A673 (cell line): ENCODE results near the gene NEUROD2. TPM values are rescaled to one million over a fixed set of nuclear protein-coding genes. Genes with fewer than 3 reads are reported as not detected.

ENCODE experiments used
- BruUV-seq: library from RNA; stranded (reverse); fragments of 400-500 nt; replicated peaks from 2 replicates; lab custom pipeline; 2021; lab: Mats Ljungman, UMichigan
- CTCF ChIA-PET: fragments of 300-600 bp; sonication (Branson Sonifier 250); formaldehyde crosslinking; loops from one replicate; lab custom pipeline; 2022; ENCODE audit warnings: antibody characterized with exemption; lab: Charles Lee
- POLR2A ChIA-PET: fragments of 300-600 bp; sonication (Branson Sonifier 250); formaldehyde crosslinking; loops from one replicate; lab custom pipeline; 2022; ENCODE audit warnings: antibody characterized with exemption; ENCODE audit not compliant: low non-redundant PET; lab: Charles Lee
- DNase-seq: peaks from one replicate; pipeline ENCODE4 v3.0.0-alpha.2; 2015; ENCODE audit warnings: low spot score
- H3K27ac ChIP-seq: fragments of 200-600 bp; sonication (generic); 2 replicates; pipeline ENCODE4 v1.5.1; 2016; ENCODE audit warnings: mixed run types, low read depth, mild to moderate bottlenecking, mixed read lengths, antibody characterized with exemption, low read length; ENCODE audit not compliant: poor library complexity, severe bottlenecking
- H3K27me3 ChIP-seq: fragments of 200-600 bp; sonication (generic); replicated peaks from 2 replicates; pipeline ENCODE4 v1.6.1; 2017; ENCODE audit warnings: mixed run types, low read depth, mild to moderate bottlenecking, mixed read lengths, antibody characterized with exemption, low read length; ENCODE audit not compliant: insufficient read depth, poor library complexity
- H3K36me3 ChIP-seq: fragments of 200-600 bp; sonication (generic); 2 replicates; pipeline ENCODE4 v1.6.1; 2016; ENCODE audit warnings: mixed run types, mild to moderate bottlenecking, mixed read lengths, antibody characterized with exemption, low read length; ENCODE audit not compliant: insufficient read depth, poor library complexity, severe bottlenecking
- H3K4me1 ChIP-seq: fragments of 200-600 bp; sonication (generic); 2 replicates; pipeline ENCODE4 v1.6.1; 2017; ENCODE audit warnings: mixed run types, mild to moderate bottlenecking, mixed read lengths, antibody characterized with exemption, low read length; ENCODE audit not compliant: insufficient read depth, poor library complexity, severe bottlenecking
- H3K4me3 ChIP-seq: fragments of 200-600 bp; sonication (generic); 2 replicates; pipeline ENCODE4 v1.5.1; 2016; ENCODE audit warnings: low read depth, mixed run types, mild to moderate bottlenecking, mixed read lengths, low read length; ENCODE audit not compliant: poor library complexity, severe bottlenecking
- H3K9me3 ChIP-seq: fragments of 200-600 bp; sonication (generic); 2 replicates; pipeline ENCODE4 v1.6.1; 2016; ENCODE audit warnings: mixed run types, low read depth, mild to moderate bottlenecking, mixed read lengths, antibody characterized with exemption, low read length; ENCODE audit not compliant: poor library complexity, severe bottlenecking
- EZH2 ChIP-seq: fragments of 200-600 bp; sonication (generic); IDR thresholded peaks from 2 replicates; pipeline ENCODE4 v1.6.1; 2017; ENCODE audit warnings: borderline replicate concordance, low read depth, mild to moderate bottlenecking, mixed read lengths, antibody characterized with exemption, low read length; ENCODE audit not compliant: poor library complexity, severe bottlenecking
- intact Hi-C: fragments of 100-400 bp; cut with micrococcal nuclease; formaldehyde crosslinking; loops from one replicate; pipeline ENCODE4 v1.10.0; 2022; ENCODE audit not compliant: unreplicated experiment
- total RNA-seq: library from RNA; stranded (reverse); gene quantifications from 2 replicates; pipeline ENCODE4 v1.2.3, GENCODE V29; 2021
- TF ChIP-seq, protein P1 (sequence below): fragments of 300-800, 200-600 bp; sonication (generic); conservative IDR thresholded peaks from 2 replicates; pipeline ENCODE4 v1.5.1; 2017; ENCODE audit warnings: low read depth, mild to moderate bottlenecking, antibody characterized with exemption, low read length, moderate library complexity, mixed read lengths

The NEUROD2 gene
- total RNA-seq, 1 experiment from 2014 or later, result not detected

DNA sequence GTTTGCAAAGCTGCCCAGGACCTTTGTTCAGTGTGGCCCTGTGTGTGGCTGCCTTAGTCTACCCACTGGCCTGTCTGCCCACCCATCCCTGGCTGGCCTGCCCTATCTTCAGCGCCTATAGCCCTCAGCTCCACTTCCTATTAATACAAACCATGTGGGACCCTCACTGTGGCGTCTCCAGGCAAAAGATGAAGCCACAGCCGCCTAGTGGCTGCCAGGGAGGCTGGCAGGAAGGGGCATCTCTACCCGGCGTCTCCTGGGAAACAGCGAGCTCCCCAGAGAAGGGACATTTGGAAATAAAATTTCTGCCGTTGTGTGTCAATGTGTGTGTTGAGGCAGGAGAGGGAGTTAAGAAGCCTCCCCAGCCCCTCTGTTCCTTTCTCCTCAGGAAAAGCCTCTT lies 31.5 kb downstream of the NEUROD2 start:
- ChIA-PET CTCF (interaction anchor here (0.6 to 1.1 kb wide), 5 partner anchors 45 to 341 kb away, joined by 3 to 5 read pairs (median 4); no protein-coding TSS in a partner anchor), POLR2A (no interaction called here)
- TF ChIP-seq, protein P1, sequence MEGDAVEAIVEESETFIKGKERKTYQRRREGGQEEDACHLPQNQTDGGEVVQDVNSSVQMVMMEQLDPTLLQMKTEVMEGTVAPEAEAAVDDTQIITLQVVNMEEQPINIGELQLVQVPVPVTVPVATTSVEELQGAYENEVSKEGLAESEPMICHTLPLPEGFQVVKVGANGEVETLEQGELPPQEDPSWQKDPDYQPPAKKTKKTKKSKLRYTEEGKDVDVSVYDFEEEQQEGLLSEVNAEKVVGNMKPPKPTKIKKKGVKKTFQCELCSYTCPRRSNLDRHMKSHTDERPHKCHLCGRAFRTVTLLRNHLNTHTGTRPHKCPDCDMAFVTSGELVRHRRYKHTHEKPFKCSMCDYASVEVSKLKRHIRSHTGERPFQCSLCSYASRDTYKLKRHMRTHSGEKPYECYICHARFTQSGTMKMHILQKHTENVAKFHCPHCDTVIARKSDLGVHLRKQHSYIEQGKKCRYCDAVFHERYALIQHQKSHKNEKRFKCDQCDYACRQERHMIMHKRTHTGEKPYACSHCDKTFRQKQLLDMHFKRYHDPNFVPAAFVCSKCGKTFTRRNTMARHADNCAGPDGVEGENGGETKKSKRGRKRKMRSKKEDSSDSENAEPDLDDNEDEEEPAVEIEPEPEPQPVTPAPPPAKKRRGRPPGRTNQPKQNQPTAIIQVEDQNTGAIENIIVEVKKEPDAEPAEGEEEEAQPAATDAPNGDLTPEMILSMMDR, result peak; percentile 67
- no peak for TF ChIP-seq EZH2
- DNase-seq, result peak; percentile 48
- no peaks in the 10 kb centered on the region for H3K4me1 ChIP-seq
- H3K36me3 ChIP-seq, result no peaks in the 10 kb centered on the region
- no peak overlapping the region for H3K4me3 ChIP-seq
- H3K27me3 ChIP-seq, result no peaks in the 10 kb centered on the region
- BruUV-seq, result no TSS peak
- no peaks in the 10 kb centered on the region for H3K9me3 ChIP-seq
- intact Hi-C loops, result loop anchor here (1.0 kb wide), 1 partner anchor 28 kb away; no protein-coding TSS in a partner anchor
- no peak overlapping the region for H3K27ac ChIP-seq

DNA sequence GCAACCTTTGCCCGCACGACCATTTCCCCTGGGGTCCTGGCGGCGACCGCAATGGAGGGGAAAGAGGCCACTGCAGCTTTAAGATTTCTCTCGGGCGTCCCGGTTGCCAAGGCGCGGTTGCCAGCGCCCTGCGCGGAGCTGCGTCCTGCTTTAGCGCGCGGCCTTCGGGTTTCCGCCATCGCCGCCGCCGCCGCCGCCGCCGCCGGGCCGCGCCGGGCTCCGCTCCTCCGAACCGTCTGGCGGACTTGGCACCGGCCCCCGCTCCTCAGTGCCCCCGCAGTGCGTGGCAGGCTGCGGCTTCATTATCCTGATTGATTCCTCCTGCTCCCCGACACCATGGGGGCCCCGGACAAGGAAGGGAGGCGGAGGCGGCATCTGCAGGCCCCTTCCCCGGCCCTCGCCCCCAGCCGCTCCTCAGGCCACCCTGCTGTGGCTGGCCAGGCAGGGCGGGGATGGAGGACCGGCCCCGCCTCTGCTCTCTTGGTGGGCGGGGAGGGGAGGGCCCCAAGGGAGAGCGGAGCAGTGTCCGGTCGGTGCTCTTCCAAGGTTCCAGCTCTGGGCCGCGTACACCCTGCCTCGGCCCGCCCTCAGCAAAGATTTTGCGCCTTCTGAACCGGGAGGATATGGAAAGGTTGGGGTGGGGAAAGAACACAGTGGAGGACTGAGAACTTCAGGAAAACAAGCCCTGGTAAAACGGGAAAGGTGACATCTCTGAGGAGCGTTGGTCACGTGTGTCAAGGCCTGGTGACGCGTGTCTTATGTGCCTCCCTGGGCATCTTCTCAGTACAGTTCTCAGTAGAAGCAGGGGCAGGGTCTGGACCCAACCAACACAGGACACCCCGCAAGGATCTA lies 34.0 kb downstream of the NEUROD2 start:
- no TSS peak for BruUV-seq
- intact Hi-C loops, result no loop called here
- CTCF ChIA-PET, result interaction anchor here (0.6 to 0.9 kb wide), 2 partner anchors 48 to 502 kb away, joined by 3 to 4 read pairs; no protein-coding TSS in a partner anchor

DNA sequence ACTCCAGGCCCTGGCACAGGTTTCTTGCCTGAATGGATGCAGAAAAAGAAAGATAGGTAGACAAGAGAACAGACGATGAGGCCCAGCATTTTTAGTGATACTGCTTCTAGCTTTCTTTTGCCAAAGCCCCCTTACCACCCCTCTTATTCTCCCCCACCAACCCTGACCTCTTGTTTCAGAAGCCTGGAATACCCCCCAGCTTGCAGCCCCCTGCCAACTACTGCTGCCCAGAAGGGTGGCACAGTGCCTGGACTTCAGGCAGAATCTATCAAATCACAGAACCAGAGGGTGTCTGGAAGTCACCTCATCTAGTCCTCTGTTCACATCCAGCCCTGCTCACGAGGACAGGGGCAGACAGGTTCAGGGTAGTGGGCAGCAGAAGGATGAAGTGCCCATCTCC lies 35.6 kb downstream of the NEUROD2 start:
- Histone ChIP-seq H3K9me3 (no peaks in the 10 kb centered on the region), H3K27me3 (no peaks in the 10 kb centered on the region), H3K4me3 (no peak overlapping the region), H3K4me1 (no peaks in the 10 kb centered on the region), H3K36me3 (no peaks in the 10 kb centered on the region), H3K27ac (no peak overlapping the region)
- intact Hi-C loops, result no loop called here
- BruUV-seq, result no TSS peak
- DNase-seq, result no peak
- CTCF ChIA-PET, result no interaction called here
- POLR2A ChIA-PET, result no interaction called here
- TF ChIP-seq, protein P1, result no peak
- no peak for TF ChIP-seq EZH2

More for the DNA sequence above, 34.0 kb downstream of the NEUROD2 start:
- peak overlapping the region; percentile 49 for H3K4me3 ChIP-seq
- no peaks in the 10 kb centered on the region for H3K36me3 ChIP-seq
- no peak for TF ChIP-seq EZH2
- TF ChIP-seq, protein P1, result no peak
- no peaks in the 10 kb centered on the region for H3K9me3 ChIP-seq
- DNase-seq, result peak; percentile 45
- POLR2A ChIA-PET, result no interaction called here
- no peaks in the 10 kb centered on the region for H3K4me1 ChIP-seq
- H3K27ac ChIP-seq, result no peak overlapping the region
- H3K27me3 ChIP-seq, result no peaks in the 10 kb centered on the region
